NB4 (cell line): Measurements from ENCODE around the gene MOCS2.

Experiments used
- POLR2A ChIP-seq: IDR thresholded peaks from 2 replicates; pipeline ENCODE4 v1.6.1; 2011; ENCODE audit warnings: mild to moderate bottlenecking; ENCODE audit not compliant: insufficient read length; ENCODE audit errors: extremely low read depth
- TF ChIP-seq, protein P1 (sequence below): IDR thresholded peaks from one replicate; pipeline ENCODE4 v1.5.1; 2012; ENCODE audit warnings: low read depth, low read length

DNA sequence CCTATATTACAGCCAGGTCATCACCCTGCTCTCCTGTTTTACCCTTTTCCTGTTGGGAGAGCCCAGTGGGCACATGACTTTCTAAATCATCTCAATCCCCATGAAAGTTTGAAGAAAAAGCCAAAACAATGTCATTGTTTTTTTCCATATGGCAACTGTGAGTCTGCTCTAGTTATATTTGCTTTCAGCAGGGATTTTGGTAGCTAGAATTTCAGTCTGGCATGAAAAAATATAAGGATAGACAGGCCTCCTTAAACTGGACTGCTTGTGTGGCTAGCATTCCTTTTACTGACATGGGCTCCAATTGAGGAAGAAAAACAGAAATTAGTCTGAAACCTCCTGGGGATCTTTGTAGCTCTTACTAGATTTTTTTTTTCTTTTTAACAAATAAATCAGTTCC lies 25.6 kb downstream of the MOCS2 start:
- TF ChIP-seq, protein P1, sequence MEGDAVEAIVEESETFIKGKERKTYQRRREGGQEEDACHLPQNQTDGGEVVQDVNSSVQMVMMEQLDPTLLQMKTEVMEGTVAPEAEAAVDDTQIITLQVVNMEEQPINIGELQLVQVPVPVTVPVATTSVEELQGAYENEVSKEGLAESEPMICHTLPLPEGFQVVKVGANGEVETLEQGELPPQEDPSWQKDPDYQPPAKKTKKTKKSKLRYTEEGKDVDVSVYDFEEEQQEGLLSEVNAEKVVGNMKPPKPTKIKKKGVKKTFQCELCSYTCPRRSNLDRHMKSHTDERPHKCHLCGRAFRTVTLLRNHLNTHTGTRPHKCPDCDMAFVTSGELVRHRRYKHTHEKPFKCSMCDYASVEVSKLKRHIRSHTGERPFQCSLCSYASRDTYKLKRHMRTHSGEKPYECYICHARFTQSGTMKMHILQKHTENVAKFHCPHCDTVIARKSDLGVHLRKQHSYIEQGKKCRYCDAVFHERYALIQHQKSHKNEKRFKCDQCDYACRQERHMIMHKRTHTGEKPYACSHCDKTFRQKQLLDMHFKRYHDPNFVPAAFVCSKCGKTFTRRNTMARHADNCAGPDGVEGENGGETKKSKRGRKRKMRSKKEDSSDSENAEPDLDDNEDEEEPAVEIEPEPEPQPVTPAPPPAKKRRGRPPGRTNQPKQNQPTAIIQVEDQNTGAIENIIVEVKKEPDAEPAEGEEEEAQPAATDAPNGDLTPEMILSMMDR = no peak
- no peak for TF ChIP-seq POLR2A
